Skeletal muscle satellite cell (primary cell): ENCODE results near the gene HECTD3. TPM values are rescaled to one million over a fixed set of nuclear protein-coding genes. Genes with fewer than 3 reads are reported as not detected.

Experiments
- H3K27me3 ChIP-seq: 2 replicates; pipeline ENCODE4 v1.7.0; 2013; ENCODE audit warnings: low read length; ENCODE audit not compliant: control insufficient read depth, insufficient read depth
- H3K36me3 ChIP-seq: 2 replicates; pipeline ENCODE4 v1.7.0; 2013; ENCODE audit warnings: mild to moderate bottlenecking, control low read depth, low read length; ENCODE audit not compliant: insufficient read depth
- H3K4me1 ChIP-seq: 2 replicates; pipeline ENCODE4 v1.7.0; 2013; ENCODE audit warnings: low read length; ENCODE audit not compliant: control insufficient read depth, insufficient read depth
- H3K4me2 ChIP-seq: 2 replicates; pipeline ENCODE4 v1.7.0; 2013; ENCODE audit warnings: mild to moderate bottlenecking, low read length
- H3K4me3 ChIP-seq: 2 replicates; pipeline ENCODE4 v1.7.0; 2013; ENCODE audit warnings: low read length
- H3K9ac ChIP-seq: 2 replicates; pipeline ENCODE4 v1.7.0; 2013; ENCODE audit warnings: mild to moderate bottlenecking, low read depth, low read length, moderate library complexity
- H3K9me3 ChIP-seq: replicated peaks from 2 replicates; pipeline ENCODE4 v1.7.0; 2013; ENCODE audit warnings: mild to moderate bottlenecking, control low read depth, low read length
- total RNA-seq: library from RNA; depleted of rRNA; stranded (reverse); fragments of >200 nt; gene quantifications from 2 replicates; pipeline ENCODE4 v1.2.3, GENCODE V29; 2012; rRNA removed

HECTD3 gene
- total RNA-seq, result 20.5 and 23.8 TPM in 2 replicates

- peaks cover 25% of the 10 kb centered on the region for H3K4me1 ChIP-seq
- peaks cover 52% of the 10 kb centered on the region for H3K36me3 ChIP-seq
- no peaks in the 10 kb centered on the region for H3K9me3 ChIP-seq
- peak within 1 kb of the TSS; percentile 93 for H3K4me3 ChIP-seq
- H3K9ac ChIP-seq, result peak within 1 kb of the TSS; percentile 87
- peak within 1 kb of the TSS; percentile 84 for H3K4me2 ChIP-seq
- H3K27me3 ChIP-seq, result no peaks in the 10 kb centered on the region
These were observed at the start of gene HECTD3 for GRCh38 chr1:45010855-45011811. TSS of gene HECTD3 (minus strand) at chr1:45011324. CDS start at chr1:45011257, 67 bp downstream.

- Histone ChIP-seq H3K4me2 (no peak overlapping the region), H3K9me3 (no peaks in the 10 kb centered on the region), H3K4me1 (no peaks in the 10 kb centered on the region)
These were observed 48.7 kb upstream of the HECTD3 start for GRCh38 chr1:45059829-45060228.

GRCh38 chr1:45057542-45057941 is 46.4 kb upstream of the HECTD3 start:
- no peak overlapping the region for H3K4me3 ChIP-seq
- peaks cover 12% of the 10 kb centered on the region for H3K27me3 ChIP-seq
- H3K9me3 ChIP-seq, result no peaks in the 10 kb centered on the region
- no peak overlapping the region for H3K4me2 ChIP-seq
- no peaks in the 10 kb centered on the region for H3K36me3 ChIP-seq
- no peaks in the 10 kb centered on the region for H3K4me1 ChIP-seq
- H3K9ac ChIP-seq, result no peak overlapping the region

More at GRCh38 chr1:45059829-45060228, 48.7 kb upstream of the HECTD3 start:
- Histone ChIP-seq H3K27me3 (peaks cover 12% of the 10 kb centered on the region), H3K9ac (no peak overlapping the region), H3K36me3 (no peaks in the 10 kb centered on the region), H3K4me3 (no peak overlapping the region)

- Histone ChIP-seq H3K9me3 (no peaks in the 10 kb centered on the region), H3K9ac (no peak overlapping the region), H3K4me2 (no peak overlapping the region), H3K36me3 (no peaks in the 10 kb centered on the region), H3K4me3 (no peak overlapping the region), H3K4me1 (no peaks in the 10 kb centered on the region), H3K27me3 (peaks cover 5% of the 10 kb centered on the region)
These were observed 40.1 kb upstream of the HECTD3 start for GRCh38 chr1:45051005-45051772.

GRCh38 chr1:45047032-45047431 is 35.9 kb upstream of the HECTD3 start:
- H3K9ac ChIP-seq, result no peak overlapping the region
- H3K4me2 ChIP-seq, result no peak overlapping the region
- peaks cover 5% of the 10 kb centered on the region for H3K27me3 ChIP-seq
- H3K9me3 ChIP-seq, result no peaks in the 10 kb centered on the region
- H3K4me3 ChIP-seq, result no peak overlapping the region
- no peaks in the 10 kb centered on the region for H3K4me1 ChIP-seq
- H3K36me3 ChIP-seq, result no peaks in the 10 kb centered on the region

- H3K9ac ChIP-seq, result no peak overlapping the region
- no peaks in the 10 kb centered on the region for H3K36me3 ChIP-seq
- no peak overlapping the region for H3K4me2 ChIP-seq
- H3K9me3 ChIP-seq, result no peaks in the 10 kb centered on the region
- H3K4me3 ChIP-seq, result no peak overlapping the region
- H3K27me3 ChIP-seq, result no peaks in the 10 kb centered on the region
- no peaks in the 10 kb centered on the region for H3K4me1 ChIP-seq
These were observed 33.8 kb upstream of the HECTD3 start for GRCh38 chr1:45044916-45045315.

GRCh38 chr1:45043094-45043493 is 32.0 kb upstream of the HECTD3 start:
- H3K4me1 ChIP-seq, result no peaks in the 10 kb centered on the region
- no peaks in the 10 kb centered on the region for H3K27me3 ChIP-seq
- no peak overlapping the region for H3K4me2 ChIP-seq
- no peaks in the 10 kb centered on the region for H3K9me3 ChIP-seq
- no peaks in the 10 kb centered on the region for H3K36me3 ChIP-seq
- no peak overlapping the region for H3K4me3 ChIP-seq
- no peak overlapping the region for H3K9ac ChIP-seq

- Histone ChIP-seq H3K36me3 (no peaks in the 10 kb centered on the region), H3K9me3 (no peaks in the 10 kb centered on the region), H3K4me2 (no peak overlapping the region), H3K4me3 (no peak overlapping the region), H3K9ac (no peak overlapping the region), H3K4me1 (no peaks in the 10 kb centered on the region), H3K27me3 (no peaks in the 10 kb centered on the region)
These were observed 29.2 kb upstream of the HECTD3 start for GRCh38 chr1:45040297-45040696.

- no peaks in the 10 kb centered on the region for H3K36me3 ChIP-seq
- H3K4me3 ChIP-seq, result no peak overlapping the region
- no peaks in the 10 kb centered on the region for H3K4me1 ChIP-seq
- H3K27me3 ChIP-seq, result no peaks in the 10 kb centered on the region
- H3K9me3 ChIP-seq, result no peaks in the 10 kb centered on the region
- H3K9ac ChIP-seq, result no peak overlapping the region
- no peak overlapping the region for H3K4me2 ChIP-seq
These were observed 27.7 kb upstream of the HECTD3 start for GRCh38 chr1:45038661-45039364.

GRCh38 chr1:45038240-45038639 is 27.1 kb upstream of the HECTD3 start:
- H3K4me1 ChIP-seq, result no peaks in the 10 kb centered on the region
- no peak overlapping the region for H3K4me3 ChIP-seq
- H3K27me3 ChIP-seq, result no peaks in the 10 kb centered on the region
- no peak overlapping the region for H3K9ac ChIP-seq
- no peaks in the 10 kb centered on the region for H3K36me3 ChIP-seq
- H3K9me3 ChIP-seq, result no peaks in the 10 kb centered on the region
- H3K4me2 ChIP-seq, result no peak overlapping the region

GRCh38 chr1:45037456-45037855 is 26.3 kb upstream of the HECTD3 start:
- no peak overlapping the region for H3K9ac ChIP-seq
- H3K4me2 ChIP-seq, result no peak overlapping the region
- no peaks in the 10 kb centered on the region for H3K9me3 ChIP-seq
- H3K27me3 ChIP-seq, result no peaks in the 10 kb centered on the region
- H3K4me1 ChIP-seq, result no peaks in the 10 kb centered on the region
- no peak overlapping the region for H3K4me3 ChIP-seq
- no peaks in the 10 kb centered on the region for H3K36me3 ChIP-seq
